GM13976 (cell line): ENCODE data around the gene ISX.

Source experiments
- DNase-seq: peaks from one replicate; pipeline ENCODE4 v3.0.0; 2012; ENCODE audit warnings: low spot score
- CTCF ChIP-seq: IDR thresholded peaks from 2 replicates; pipeline ENCODE4 v1.5.1; 2012; ENCODE audit warnings: borderline replicate concordance, mild to moderate bottlenecking; ENCODE audit not compliant: insufficient read depth; ENCODE audit errors: extremely low read depth, missing control alignments, control extremely low read depth
- in situ Hi-C: fragments of 300-500 bp; cut with MboI; formaldehyde crosslinking; loops from one replicate; pipeline ENCODE4 v1.12.0; 2022; ENCODE audit warnings: low sequenced_read_pairs, mixed read lengths, inconsistent platforms; ENCODE audit not compliant: unreplicated experiment

Gene ISX

DNA sequence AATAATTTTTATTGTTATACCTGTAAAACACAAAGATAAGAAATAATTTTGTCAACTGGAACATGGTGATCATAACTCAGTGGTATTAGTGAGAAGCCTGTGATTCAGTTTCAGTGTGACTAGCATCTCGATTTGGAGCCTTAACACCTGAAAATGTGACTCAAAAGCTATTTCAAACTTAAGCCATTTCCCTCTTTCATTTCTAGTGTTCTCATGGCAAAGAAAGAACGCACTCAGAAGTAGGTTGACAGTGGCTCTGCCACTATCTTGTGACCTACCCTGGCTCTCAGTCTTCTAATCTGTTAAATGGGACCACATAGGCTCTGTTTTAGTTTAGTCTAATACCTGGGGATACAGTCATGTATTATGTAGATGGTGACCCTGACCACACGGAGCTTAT, 62.7 kb downstream of the ISX start:
- in situ Hi-C loops = loop anchor here (25.0 kb wide), 1 partner anchor 266 kb away; no protein-coding TSS in a partner anchor
- DNase-seq = peak; percentile 68
- TF ChIP-seq CTCF = no peak

DNA sequence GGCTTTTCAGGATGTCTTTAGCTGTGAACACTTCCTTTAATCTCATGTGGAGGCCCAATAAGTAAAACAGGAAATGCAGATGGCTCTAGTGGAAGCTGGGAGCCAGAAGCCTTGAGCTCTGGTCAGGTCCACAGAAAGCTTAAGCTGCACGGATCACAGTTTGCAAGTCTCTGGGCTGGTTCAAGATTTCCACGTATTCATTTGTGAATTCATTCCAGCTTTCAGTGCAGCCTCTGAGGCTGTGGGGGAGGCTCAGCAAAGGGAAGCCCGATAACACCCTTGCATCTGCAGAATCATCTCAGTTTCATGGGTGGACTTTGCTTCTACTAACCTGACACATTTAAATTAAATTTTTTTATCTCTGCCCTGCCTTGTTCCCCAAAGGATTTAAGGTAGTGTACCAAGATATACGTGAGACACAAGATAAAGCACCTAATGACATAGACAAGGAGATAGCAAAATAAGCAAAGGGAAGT, 65.6 kb downstream of the ISX start:
- no peak for TF ChIP-seq CTCF
- DNase-seq = no peak
- in situ Hi-C loops = loop anchor here (5.0 to 25.0 kb wide), 2 partner anchors 79 to 269 kb away; no protein-coding TSS in a partner anchor

- no peak for DNase-seq
- no peak for TF ChIP-seq CTCF
- in situ Hi-C loops = loop anchor here (5.0 to 25.0 kb wide), 2 partner anchors 80 to 270 kb away; no protein-coding TSS in a partner anchor
Observed at GRCh38 chr22:35132568-35132967, 66.6 kb downstream of the ISX start.

- DNase-seq = no peak
- in situ Hi-C loops = loop anchor here (5.0 to 25.0 kb wide), 2 partner anchors 82 to 272 kb away; no protein-coding TSS in a partner anchor
- TF ChIP-seq CTCF = no peak
Observed at GRCh38 chr22:35133702-35134380, 67.9 kb downstream of the ISX start.

DNA sequence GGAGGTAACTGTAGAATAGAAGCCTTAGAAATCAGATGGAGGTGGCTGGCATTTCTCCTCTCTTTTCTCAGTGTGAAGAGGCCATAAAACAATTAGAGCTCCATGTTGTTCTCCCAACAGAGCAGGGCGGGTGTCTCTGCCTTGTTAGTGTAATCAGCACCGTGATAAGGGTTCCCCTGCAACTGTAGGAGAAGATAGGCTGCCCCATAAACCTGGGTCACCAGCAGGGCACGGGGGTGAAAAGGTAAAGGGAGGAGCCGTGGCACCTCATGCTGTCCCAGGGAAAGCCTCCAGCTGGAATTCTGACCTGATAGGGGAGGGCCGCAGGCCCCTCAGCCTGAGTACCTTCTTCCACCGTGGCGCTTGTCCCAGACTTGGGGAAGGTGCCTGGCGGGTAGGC, 68.7 kb downstream of the ISX start:
- TF ChIP-seq CTCF = no peak
- in situ Hi-C loops = loop anchor here (5.0 to 25.0 kb wide), 2 partner anchors 82 to 272 kb away; no protein-coding TSS in a partner anchor
- no peak for DNase-seq

- DNase-seq = no peak
- in situ Hi-C loops = loop anchor here (25.0 kb wide), 1 partner anchor 273 kb away; no protein-coding TSS in a partner anchor
- no peak for TF ChIP-seq CTCF
Observed at GRCh38 chr22:35135165-35135564, 69.2 kb downstream of the ISX start.
